IMR-90 (cell line): Measurements from ENCODE around the gene CTNS. TPM values are rescaled to one million over a fixed set of nuclear protein-coding genes. Genes with fewer than 3 reads are reported as not detected.

ENCODE experiments used
- ATAC-seq: fragments of 200-7000 bp; cut with Tn5 transposase; 2 replicates; pipeline ENCODE4 v1.9.1; 2020; ENCODE audit warnings: low read depth, mild to moderate bottlenecking, moderate library complexity
- BruUV-seq: library from RNA; stranded (reverse); fragments of 400-500 nt; replicated peaks from 2 replicates; lab custom pipeline; 2021; lab: Mats Ljungman, UMichigan
- CTCF ChIA-PET: fragments of 300-600 bp; formaldehyde crosslinking; extraction: SDS; loops from one replicate; lab custom pipeline; 2021; ENCODE audit warnings: antibody characterized with exemption; lab: Yijun Ruan, JAX
- POLR2A ChIA-PET: fragments of 300-600 bp; sonication (Branson Sonifier 250); formaldehyde crosslinking; loops from one replicate; lab custom pipeline; 2022; ENCODE audit warnings: antibody characterized with exemption; ENCODE audit not compliant: unreplicated experiment; lab: Charles Lee
- DNase-seq: peaks from one replicate; pipeline ENCODE4 v3.0.0; 2013
- H2AFZ ChIP-seq: replicated peaks from 2 replicates; pipeline ENCODE3; 2013; ENCODE audit warnings: low read length, mild to moderate bottlenecking; ENCODE audit not compliant: poor library complexity
- H2AK5ac ChIP-seq: 2 replicates; pipeline ENCODE4 v1.6.1; 2013; ENCODE audit warnings: low read depth, low read length, inconsistent platforms
- H2AK9ac ChIP-seq: replicated peaks from 2 replicates; pipeline ENCODE3; 2013; ENCODE audit warnings: mild to moderate bottlenecking, low read depth, low read length, moderate library complexity; ENCODE audit not compliant: poor library complexity
- H2BK120ac ChIP-seq: 2 replicates; pipeline ENCODE4 v1.6.1; 2013; ENCODE audit warnings: low read depth, low read length, inconsistent platforms
- H2BK15ac ChIP-seq: 3 replicates; pipeline ENCODE4 v1.6.1; 2013; ENCODE audit warnings: low read depth, low read length, inconsistent platforms
- H2BK20ac ChIP-seq: 2 replicates; pipeline ENCODE4 v1.6.1; 2013; ENCODE audit warnings: low read depth, mild to moderate bottlenecking, inconsistent platforms, low read length, moderate library complexity
- H2BK5ac ChIP-seq: 2 replicates; pipeline ENCODE4 v1.6.1; 2013; ENCODE audit warnings: mild to moderate bottlenecking, low read depth, low read length, inconsistent platforms; ENCODE audit not compliant: poor library complexity, severe bottlenecking
- H3K14ac ChIP-seq: replicated peaks from 2 replicates; pipeline ENCODE4 v1.6.1; 2013; ENCODE audit warnings: low read depth, low read length, inconsistent platforms
- H3K18ac ChIP-seq: 2 replicates; pipeline ENCODE4 v1.6.1; 2013; ENCODE audit warnings: low read depth, low read length, control low read depth
- H3K23ac ChIP-seq: 2 replicates; pipeline ENCODE4 v1.6.1; 2013; ENCODE audit warnings: low read depth, low read length, inconsistent platforms
- H3K27ac ChIP-seq: 2 replicates; pipeline ENCODE4 v1.5.1; 2013; ENCODE audit warnings: mild to moderate bottlenecking, control low read depth, low read length; ENCODE audit not compliant: insufficient read depth
- H3K27me3 ChIP-seq: 2 replicates; pipeline ENCODE4 v1.6.1; 2013; ENCODE audit warnings: low read length; ENCODE audit not compliant: control insufficient read depth, insufficient read depth
- H3K36me3 ChIP-seq: 2 replicates; pipeline ENCODE4 v1.6.1; 2013; ENCODE audit warnings: low read length, mixed read lengths; ENCODE audit not compliant: control insufficient read depth, insufficient read depth
- H3K4ac ChIP-seq: 2 replicates; pipeline ENCODE4 v1.6.1; 2013; ENCODE audit warnings: low read depth, low read length, inconsistent platforms
- H3K4me1 ChIP-seq: 2 replicates; pipeline ENCODE4 v1.6.1; 2013; ENCODE audit warnings: low read length, mixed read lengths; ENCODE audit not compliant: control insufficient read depth, insufficient read depth
- H3K4me2 ChIP-seq: 2 replicates; pipeline ENCODE4 v1.6.1; 2013; ENCODE audit warnings: low read depth, mild to moderate bottlenecking, control low read depth, low read length, moderate library complexity
- H3K4me3 ChIP-seq: 2 replicates; pipeline ENCODE4 v1.5.1; 2013; ENCODE audit warnings: low read depth, mild to moderate bottlenecking, control low read depth, low read length, moderate library complexity; ENCODE audit not compliant: insufficient read depth
- H3K56ac ChIP-seq: 2 replicates; pipeline ENCODE4 v1.6.1; 2013; ENCODE audit warnings: low read length, inconsistent platforms; ENCODE audit not compliant: insufficient read depth; ENCODE audit errors: extremely low read depth
- H3K79me1 ChIP-seq, 2 experiments: 2 replicates each; pipeline ENCODE4 v1.6.1; 2013; ENCODE audit warnings: low read length in 2 of 2, inconsistent platforms in 1 of 2, low read depth in 1 of 2
- H3K9ac ChIP-seq: 2 replicates; pipeline ENCODE4 v1.6.1; 2013; ENCODE audit warnings: low read depth, low read length, control low read depth
- H3K9me1 ChIP-seq: 2 replicates; pipeline ENCODE4 v1.6.1; 2013; ENCODE audit warnings: low read length, inconsistent platforms; ENCODE audit not compliant: insufficient read depth
- H3K9me3 ChIP-seq: 2 replicates; pipeline ENCODE4 v1.6.1; 2013; ENCODE audit warnings: low read length; ENCODE audit not compliant: control insufficient read depth, insufficient read depth
- H4K20me1 ChIP-seq: 2 replicates; pipeline ENCODE4 v1.6.1; 2013; ENCODE audit warnings: low read length, inconsistent platforms; ENCODE audit not compliant: insufficient read depth
- H4K5ac ChIP-seq: 2 replicates; pipeline ENCODE4 v1.6.1; 2013; ENCODE audit warnings: mild to moderate bottlenecking, low read depth, low read length, control low read depth
- H4K8ac ChIP-seq, 2 experiments: 2 replicates each; pipeline ENCODE4 v1.6.1; 2013; ENCODE audit warnings: low read depth in 2 of 2, low read length in 2 of 2, control low read depth in 1 of 2, inconsistent platforms in 1 of 2
- H4K91ac ChIP-seq: 2 replicates; pipeline ENCODE4 v1.6.1; 2013; ENCODE audit warnings: low read depth, low read length, inconsistent platforms; ENCODE audit not compliant: insufficient read depth
- BHLHE40 ChIP-seq: fragments of 150-350 bp; IDR thresholded peaks from 2 replicates; pipeline ENCODE4 v1.6.1; 2016; ENCODE audit warnings: mild to moderate bottlenecking, low read depth, low read length
- CEBPB ChIP-seq: IDR thresholded peaks from 2 replicates; pipeline ENCODE4 v1.6.1; 2012; ENCODE audit warnings: low read depth, low read length, improper control_type of control experiment
- CHD1 ChIP-seq: IDR thresholded peaks from 2 replicates; pipeline ENCODE4 v1.6.1; 2012; ENCODE audit warnings: low read depth, low read length, improper control_type of control experiment
- CTCF ChIP-seq: conservative IDR thresholded peaks from 2 replicates; pipeline ENCODE4 v1.5.1; 2012; ENCODE audit warnings: mild to moderate bottlenecking, low read depth, low read length, improper control_type of control experiment
- ELK1 ChIP-seq: fragments of 150-350 bp; IDR thresholded peaks from 2 replicates; pipeline ENCODE4 v1.6.1; 2016; ENCODE audit warnings: low read depth, mild to moderate bottlenecking, low read length, moderate library complexity, borderline replicate concordance
- FOS ChIP-seq: fragments of 150-350 bp; IDR thresholded peaks from 2 replicates; pipeline ENCODE4 v1.6.1; 2016; ENCODE audit warnings: low read depth, low read length
- MAFK ChIP-seq: IDR thresholded peaks from 2 replicates; pipeline ENCODE4 v1.6.1; 2012; ENCODE audit warnings: low read depth, low read length, improper control_type of control experiment
- MAZ ChIP-seq: IDR thresholded peaks from 2 replicates; pipeline ENCODE4 v1.6.1; 2012; ENCODE audit warnings: low read depth, mild to moderate bottlenecking, low read length, improper control_type of control experiment, moderate library complexity, borderline replicate concordance
- MXI1 ChIP-seq: IDR thresholded peaks from 2 replicates; pipeline ENCODE4 v1.6.1; 2012; ENCODE audit warnings: low read depth, mild to moderate bottlenecking, low read length, moderate library complexity, borderline replicate concordance
- NFE2L2 ChIP-seq: fragments of 150-350 bp; IDR thresholded peaks from 2 replicates; pipeline ENCODE4 v1.6.1; 2016; ENCODE audit warnings: low read depth, mild to moderate bottlenecking, low read length
- POLR2A ChIP-seq: IDR thresholded peaks from 2 replicates; pipeline ENCODE4 v1.6.1; 2012; ENCODE audit warnings: mild to moderate bottlenecking, low read depth, low read length
- RAD21 ChIP-seq: IDR thresholded peaks from 2 replicates; pipeline ENCODE4 v1.6.1; 2012; ENCODE audit warnings: low read length, improper control_type of control experiment
- RFX5 ChIP-seq: IDR thresholded peaks from 2 replicates; pipeline ENCODE4 v1.8.0; 2012; ENCODE audit warnings: low read depth, mild to moderate bottlenecking, low read length, moderate library complexity
- SMC3 ChIP-seq: fragments of 150-350 bp; IDR thresholded peaks from 2 replicates; pipeline ENCODE4 v1.6.1; 2016; ENCODE audit warnings: low read depth, mild to moderate bottlenecking, antibody characterized with exemption, low read length, moderate library complexity
- USF2 ChIP-seq: fragments of 150-350 bp; IDR thresholded peaks from 2 replicates; pipeline ENCODE4 v1.6.1; 2017; ENCODE audit warnings: mild to moderate bottlenecking, antibody characterized with exemption, low read length, low read depth
- WGBS, 2 experiments: methylation state at CpG; one replicate each; pipeline versions ENCODE4 v1.1.5 to v1.1.7; 2013; ENCODE audit warnings: missing lambda C conversion rate in 2 of 2; ENCODE audit not compliant: insufficient read length in 1 of 2; ENCODE audit errors: extremely low coverage in 2 of 2; 5-methylcytosine and 5-hydroxymethylcytosine counted together
- dilution Hi-C: fragments of 300-500 bp; cut with HindIII; formaldehyde crosslinking; loops from one replicate; pipeline ENCODE4 v1.14.3; 2018; ENCODE audit warnings: low sequenced_read_pairs; ENCODE audit not compliant: unreplicated experiment
- in situ Hi-C: fragments of 300-500 bp; cut with MboI; formaldehyde crosslinking; loops from 3 replicates; pipeline ENCODE4 v1.14.3; 2019; ENCODE audit warnings: low sequenced_read_pairs, inconsistent platforms, mixed read lengths
- intact Hi-C: fragments of 100-400 bp; cut with micrococcal nuclease; formaldehyde crosslinking; loops from 2 replicates; pipeline ENCODE4 v1.10.0; 2022
- polyA plus RNA-seq, 3 experiments: library from polyadenylated mRNA; depleted of rRNA; stranded (reverse); fragments of >200 nt; gene quantifications; 2 replicates each; pipeline ENCODE4 v1.2.3, GENCODE V29; 2012; ENCODE audit warnings: low replicate concordance in 1 of 3
- total RNA-seq: library from RNA; depleted of rRNA; stranded (reverse); fragments of >200 nt; gene quantifications from 2 replicates; pipeline ENCODE4 v1.2.3, GENCODE V29; 2012

CTNS gene
- total and polyA plus RNA-seq, 2 of the 4 experiments (the other 2 are of a cell fraction): 4.7 to 5.3 TPM

GRCh38 chr17:3693141-3693540 is 56.6 kb downstream of the CTNS start:
- BruUV-seq: no TSS peak
- ATAC-seq: no peak

More at GRCh38 chr17:3693141-3693540, 56.6 kb downstream of the CTNS start:
- no peaks in the 10 kb centered on the region for H3K79me1 ChIP-seq
- H2AFZ ChIP-seq: no peak overlapping the region
- no peak overlapping the region for H4K5ac ChIP-seq
- peaks cover 4% of the 10 kb centered on the region; the same call in 1 of the 2 replicates for H3K4me1 ChIP-seq
- H4K8ac ChIP-seq: no peak overlapping the region
- H2BK5ac ChIP-seq: no peak overlapping the region
- no peak overlapping the region for H3K9ac ChIP-seq
- no peak overlapping the region for H3K4ac ChIP-seq
- dilution Hi-C loops: no loop called here
- no peak overlapping the region for H3K56ac ChIP-seq
- H3K23ac ChIP-seq: no peak overlapping the region
- H3K4me2 ChIP-seq: no peak overlapping the region
- no peaks in the 10 kb centered on the region for H4K20me1 ChIP-seq
- H3K36me3 ChIP-seq: no peaks in the 10 kb centered on the region
- H3K9me3 ChIP-seq: peaks cover 6% of the 10 kb centered on the region
- DNase-seq: no peak
- H3K4me3 ChIP-seq: no peak overlapping the region
- H3K9me1 ChIP-seq: no peaks in the 10 kb centered on the region
- no peak overlapping the region for H4K91ac ChIP-seq
- H3K27me3 ChIP-seq: peaks cover 16% of the 10 kb centered on the region
- H2BK20ac ChIP-seq: no peak overlapping the region
- H2AK5ac ChIP-seq: no peak overlapping the region
- POLR2A ChIA-PET: no interaction called here
- no peak overlapping the region for H2AK9ac ChIP-seq
- H2BK120ac ChIP-seq: no peak overlapping the region
- in situ Hi-C loops: no loop called here
- H3K18ac ChIP-seq: no peak overlapping the region
- intact Hi-C loops: no loop called here
- no peak overlapping the region for H2BK15ac ChIP-seq
- CTCF ChIA-PET: no interaction called here
- no peak overlapping the region for H3K14ac ChIP-seq
- no peak overlapping the region for H3K27ac ChIP-seq
- TF ChIP-seq MAFK (no peak), POLR2A (no peak), SMC3 (no peak), MAZ (no peak), RFX5 (no peak), FOS (no peak), ELK1 (no peak), BHLHE40 (no peak), CEBPB (no peak), CTCF (no peak), NFE2L2 (no peak), CHD1 (no peak), USF2 (no peak), MXI1 (no peak), RAD21 (no peak)
- WGBS, 2 experiments: 50% methylated on average over 1 of the region's 4 CpGs; no CpG with 5 or more reads in 1 of the 2 experiments
